Measurements from ENCODE around the gene DHDDS.

The DHDDS gene

DNA sequence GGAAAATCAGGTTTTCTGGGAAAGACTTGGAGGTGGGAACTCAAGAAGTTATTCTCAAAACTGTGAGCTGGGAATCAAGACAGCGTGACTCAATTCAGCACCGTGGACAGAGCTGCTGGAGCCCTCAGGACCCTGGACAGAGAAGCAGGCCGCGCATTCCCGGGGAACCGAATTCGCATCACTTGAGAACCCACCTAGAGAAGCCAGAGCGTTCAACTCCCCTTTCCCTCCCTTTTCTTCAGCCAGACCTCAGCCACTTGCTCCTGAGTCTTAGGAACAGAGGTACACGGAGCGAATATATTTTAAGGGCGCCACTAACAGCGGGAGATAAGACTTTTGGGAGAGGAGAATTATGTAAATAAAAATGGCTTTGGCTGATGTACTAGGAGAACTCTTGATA lies 23.5 kb upstream of the DHDDS start:
- peaks cover 0 to 14% (median 13%) of the 10 kb centered on the region in 4 experiments for H3K4me1 ChIP-seq (ENCODE audit: control extremely low read depth in 1 of 4, control insufficient read depth in 4 of 4, insufficient read depth in 4 of 4, low read length in 3 of 4)
- no peaks in the 10 kb centered on the region for H3K36me3 ChIP-seq (ENCODE audit: control insufficient read depth in 4 of 4, insufficient read depth in 4 of 4, low read length in 3 of 4)
- no peaks in the 10 kb centered on the region for H3K9me3 ChIP-seq (ENCODE audit: control extremely low read depth in 1 of 5, control insufficient read depth in 4 of 5, insufficient read depth in 2 of 5, low read depth in 1 of 5, low read length in 4 of 5)
- DNase-seq, result peak; percentile 64 to 84 (median 78)
- ChIA-PET CTCF (interaction anchor here (1.6 to 4.6 kb wide), 2 partner anchors 8 to 11 kb away, joined by 4 to 29 read pairs; no protein-coding TSS in a partner anchor), POLR2A (interaction anchor here (0.6 kb wide), 1 partner anchor 399 kb away, joined by 3 read pairs; no protein-coding TSS in a partner anchor)
- 1% methylated on average over 12 of the region's 12 CpGs for WGBS (ENCODE audit: insufficient coverage)
- peaks cover 3 to 67% (median 36%) of the 10 kb centered on the region in 5 experiments for H3K27me3 ChIP-seq (replicated peaks in 2 of 5; ENCODE audit: control insufficient read depth in 4 of 5, insufficient read depth in 5 of 5, low read length in 4 of 5)
- H3K27ac ChIP-seq (ENCODE audit: insufficient read depth in 1 of 2, low read depth in 1 of 2, low read length in 2 of 2, poor library complexity in 1 of 2, severe bottlenecking in 2 of 2), result no peak overlapping the region
- H3K4me3 ChIP-seq (ENCODE audit: control insufficient read depth in 1 of 7, extremely low read depth in 1 of 7, insufficient read depth in 4 of 7, low read depth in 2 of 7, low read length in 6 of 7), result no peak overlapping the region

DNA sequence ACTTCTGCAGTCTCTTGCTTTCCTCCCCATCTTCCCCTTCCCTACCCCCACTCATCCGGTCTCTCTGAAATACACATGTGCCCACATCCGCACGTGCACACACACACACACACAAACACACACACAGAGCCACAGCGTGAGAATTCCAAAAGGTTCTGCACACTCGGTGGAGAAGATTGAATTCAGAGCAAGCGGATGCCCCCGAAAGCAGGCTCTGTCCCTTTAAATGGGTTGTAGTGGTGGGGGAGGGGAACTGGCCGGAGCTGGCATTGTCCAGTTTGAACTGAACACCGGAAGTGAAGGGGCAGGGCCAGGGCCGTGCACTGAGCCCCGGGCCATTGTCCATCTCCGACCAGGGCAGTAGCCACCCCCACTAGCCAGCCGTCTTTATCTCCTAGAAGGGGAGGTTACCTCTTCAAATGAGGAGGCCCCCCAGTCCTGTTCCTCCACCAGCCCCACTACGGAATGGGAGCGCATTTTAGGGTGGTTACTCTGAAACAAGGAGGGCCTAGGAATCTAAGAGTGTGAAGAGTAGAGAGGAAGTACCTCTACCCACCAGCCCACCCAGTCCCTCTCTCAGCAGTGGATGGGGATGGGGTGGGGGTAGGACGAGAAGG lies 22.8 kb upstream of the DHDDS start:
- Histone ChIP-seq H3K27me3 (replicated peaks in 2 of 5; ENCODE audit: control insufficient read depth in 4 of 5, insufficient read depth in 5 of 5, low read length in 4 of 5) (peaks cover 3 to 66% (median 37%) of the 10 kb centered on the region in 5 experiments), H3K9me3 (ENCODE audit: control extremely low read depth in 1 of 5, control insufficient read depth in 4 of 5, insufficient read depth in 2 of 5, low read depth in 1 of 5, low read length in 4 of 5) (no peaks in the 10 kb centered on the region), H3K4me1 (ENCODE audit: control extremely low read depth in 1 of 4, control insufficient read depth in 4 of 4, insufficient read depth in 4 of 4, low read length in 3 of 4) (peaks cover 0 to 14% (median 13%) of the 10 kb centered on the region in 4 experiments), H3K36me3 (ENCODE audit: control insufficient read depth in 4 of 4, insufficient read depth in 4 of 4, low read length in 3 of 4) (no peaks in the 10 kb centered on the region), H3K27ac (ENCODE audit: insufficient read depth in 1 of 2, low read depth in 1 of 2, low read length in 2 of 2, poor library complexity in 1 of 2, severe bottlenecking in 2 of 2) (no peak overlapping the region), H3K4me3 (ENCODE audit: control insufficient read depth in 1 of 7, extremely low read depth in 1 of 7, insufficient read depth in 4 of 7, low read depth in 2 of 7, low read length in 6 of 7) (no peak overlapping the region)
- no peak for DNase-seq
- CTCF ChIA-PET, result interaction anchor here (1.6 kb wide), 1 partner anchor 10 kb away, joined by 4 read pairs; no protein-coding TSS in a partner anchor
- WGBS (ENCODE audit: insufficient coverage), result 0% methylated on average over 10 of the region's 16 CpGs
- POLR2A ChIA-PET, result no interaction called here

- DNase-seq, result no peak
- peaks cover 5 to 75% (median 38%) of the 10 kb centered on the region in 5 experiments for H3K27me3 ChIP-seq (replicated peaks in 2 of 5; ENCODE audit: control insufficient read depth in 4 of 5, insufficient read depth in 5 of 5, low read length in 4 of 5)
- 5% methylated on average over 64 of the region's 70 CpGs for WGBS (ENCODE audit: insufficient coverage)
- H3K4me1 ChIP-seq (ENCODE audit: control extremely low read depth in 1 of 4, control insufficient read depth in 4 of 4, insufficient read depth in 4 of 4, low read length in 3 of 4), result peaks cover 0 to 14% (median 13%) of the 10 kb centered on the region in 4 experiments
- CTCF ChIA-PET, result no interaction called here
- H3K36me3 ChIP-seq (ENCODE audit: control insufficient read depth in 4 of 4, insufficient read depth in 4 of 4, low read length in 3 of 4), result no peaks in the 10 kb centered on the region
- no peak within 1 kb of the TSS for H3K27ac ChIP-seq (ENCODE audit: insufficient read depth in 1 of 2, low read depth in 1 of 2, low read length in 2 of 2, poor library complexity in 1 of 2, severe bottlenecking in 2 of 2)
- H3K9me3 ChIP-seq (ENCODE audit: control extremely low read depth in 1 of 5, control insufficient read depth in 4 of 5, insufficient read depth in 2 of 5, low read depth in 1 of 5, low read length in 4 of 5), result no peaks in the 10 kb centered on the region
- POLR2A ChIA-PET, result interaction anchor here (0.6 kb wide), 1 partner anchor 106 kb away, joined by 5 read pairs; no protein-coding TSS in a partner anchor
- no peak within 1 kb of the TSS for H3K4me3 ChIP-seq (ENCODE audit: control insufficient read depth in 1 of 7, extremely low read depth in 1 of 7, insufficient read depth in 4 of 7, low read depth in 2 of 7, low read length in 6 of 7)
Measured at GRCh38 chr1:26410706-26411623, 21.2 kb upstream of the DHDDS start, which contains the start of gene LIN28A. Gene LIN28A (plus strand): TSS chr1:26410817. CDS start chr1:26410892, 75 bp downstream.

DNA sequence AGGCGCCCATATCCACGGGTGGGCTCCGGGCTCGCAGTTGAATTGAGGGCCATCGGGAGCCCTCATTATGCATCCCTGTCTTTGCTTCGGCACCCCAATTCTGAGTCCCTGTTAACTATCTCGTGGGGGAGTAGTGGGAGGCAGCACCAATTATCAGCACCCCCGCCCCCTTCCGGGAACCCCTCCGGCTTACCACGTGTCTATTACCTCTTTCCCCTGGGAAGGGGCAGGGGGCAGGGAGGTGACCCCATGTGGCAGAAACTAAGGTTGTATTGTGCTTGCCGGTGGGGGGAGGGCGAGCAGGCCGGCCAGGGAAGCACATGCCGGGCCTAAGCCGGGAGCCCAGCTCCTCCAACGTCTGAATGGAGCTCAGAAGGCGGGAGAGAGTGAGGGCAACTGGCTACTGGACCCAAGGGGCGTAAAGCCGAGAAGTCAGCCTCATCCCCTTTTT lies 20.5 kb upstream of the DHDDS start:
- CTCF ChIA-PET, result no interaction called here
- H3K27me3 ChIP-seq (replicated peaks in 2 of 5; ENCODE audit: control insufficient read depth in 4 of 5, insufficient read depth in 5 of 5, low read length in 4 of 5), result peaks cover 8 to 79% (median 38%) of the 10 kb centered on the region in 5 experiments
- POLR2A ChIA-PET, result no interaction called here

DNA sequence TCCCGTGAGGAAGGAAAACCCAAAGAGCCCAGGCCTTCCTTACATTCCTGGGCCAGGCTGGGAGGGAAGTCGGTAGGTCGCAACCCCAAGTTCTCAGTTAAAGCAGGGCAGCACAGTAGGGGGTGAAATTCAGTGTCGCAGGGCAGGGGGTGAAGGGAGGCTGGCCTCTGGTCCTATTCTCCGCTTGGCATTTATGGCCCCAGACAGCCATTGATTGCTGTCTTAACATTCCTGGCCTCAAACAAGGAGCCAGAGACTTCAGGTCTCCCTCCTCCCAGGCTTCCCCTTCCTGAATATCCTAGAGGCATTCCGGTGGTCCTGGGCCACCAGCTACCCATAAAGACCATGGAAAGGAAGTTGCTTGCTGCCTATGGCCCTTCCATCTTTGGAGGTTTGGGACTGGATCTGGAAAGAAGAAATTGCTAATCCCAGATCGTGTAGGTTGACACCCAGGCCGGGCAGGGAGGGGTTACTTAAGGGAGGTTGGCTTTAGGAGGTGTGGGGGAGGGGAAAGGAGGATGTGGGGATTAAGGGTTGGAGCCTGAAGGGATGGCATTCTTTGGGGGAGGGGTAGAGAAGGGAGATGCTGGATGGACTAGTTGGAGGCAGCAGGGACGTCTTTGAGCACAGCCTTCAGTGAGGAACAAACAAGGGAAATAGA lies 19.8 kb upstream of the DHDDS start:
- no peaks in the 10 kb centered on the region for H3K36me3 ChIP-seq (ENCODE audit: control insufficient read depth in 4 of 4, insufficient read depth in 4 of 4, low read length in 3 of 4)
- ChIA-PET POLR2A (no interaction called here), CTCF (no interaction called here)
- H3K4me3 ChIP-seq (ENCODE audit: control insufficient read depth in 1 of 7, extremely low read depth in 1 of 7, insufficient read depth in 4 of 7, low read depth in 2 of 7, low read length in 6 of 7), result no peak overlapping the region
- no peaks in the 10 kb centered on the region for H3K9me3 ChIP-seq (ENCODE audit: control extremely low read depth in 1 of 5, control insufficient read depth in 4 of 5, insufficient read depth in 2 of 5, low read depth in 1 of 5, low read length in 4 of 5)
- no peak for DNase-seq
- peaks cover 8 to 79% (median 38%) of the 10 kb centered on the region in 5 experiments for H3K27me3 ChIP-seq (replicated peaks in 2 of 5; ENCODE audit: control insufficient read depth in 4 of 5, insufficient read depth in 5 of 5, low read length in 4 of 5)
- peaks cover 0 to 14% (median 13%) of the 10 kb centered on the region in 4 experiments for H3K4me1 ChIP-seq (ENCODE audit: control extremely low read depth in 1 of 4, control insufficient read depth in 4 of 4, insufficient read depth in 4 of 4, low read length in 3 of 4)
- WGBS (ENCODE audit: insufficient coverage), result 35% methylated on average over 9 of the region's 9 CpGs
- no peak overlapping the region for H3K27ac ChIP-seq (ENCODE audit: insufficient read depth in 1 of 2, low read depth in 1 of 2, low read length in 2 of 2, poor library complexity in 1 of 2, severe bottlenecking in 2 of 2)

More for the DNA sequence above, 20.5 kb upstream of the DHDDS start:
- H3K9me3 ChIP-seq (ENCODE audit: control extremely low read depth in 1 of 5, control insufficient read depth in 4 of 5, insufficient read depth in 2 of 5, low read depth in 1 of 5, low read length in 4 of 5), result no peaks in the 10 kb centered on the region
- no peak for DNase-seq
- no peaks in the 10 kb centered on the region for H3K36me3 ChIP-seq (ENCODE audit: control insufficient read depth in 4 of 4, insufficient read depth in 4 of 4, low read length in 3 of 4)
- no peak overlapping the region for H3K4me3 ChIP-seq (ENCODE audit: control insufficient read depth in 1 of 7, extremely low read depth in 1 of 7, insufficient read depth in 4 of 7, low read depth in 2 of 7, low read length in 6 of 7)
- H3K4me1 ChIP-seq (ENCODE audit: control extremely low read depth in 1 of 4, control insufficient read depth in 4 of 4, insufficient read depth in 4 of 4, low read length in 3 of 4), result peaks cover 0 to 14% (median 13%) of the 10 kb centered on the region in 4 experiments
- H3K27ac ChIP-seq (ENCODE audit: insufficient read depth in 1 of 2, low read depth in 1 of 2, low read length in 2 of 2, poor library complexity in 1 of 2, severe bottlenecking in 2 of 2), result no peak overlapping the region
- 21% methylated on average over 14 of the region's 20 CpGs for WGBS (ENCODE audit: insufficient coverage)

- Histone ChIP-seq H3K36me3 (ENCODE audit: control insufficient read depth in 4 of 4, insufficient read depth in 4 of 4, low read length in 3 of 4) (no peaks in the 10 kb centered on the region), H3K4me3 (ENCODE audit: control insufficient read depth in 1 of 7, extremely low read depth in 1 of 7, insufficient read depth in 4 of 7, low read depth in 2 of 7, low read length in 6 of 7) (no peak overlapping the region), H3K27ac (ENCODE audit: insufficient read depth in 1 of 2, low read depth in 1 of 2, low read length in 2 of 2, poor library complexity in 1 of 2, severe bottlenecking in 2 of 2) (no peak overlapping the region), H3K4me1 (ENCODE audit: control extremely low read depth in 1 of 4, control insufficient read depth in 4 of 4, insufficient read depth in 4 of 4, low read length in 3 of 4) (peaks cover 0 to 14% (median 13%) of the 10 kb centered on the region in 4 experiments), H3K9me3 (ENCODE audit: control extremely low read depth in 1 of 5, control insufficient read depth in 4 of 5, insufficient read depth in 2 of 5, low read depth in 1 of 5, low read length in 4 of 5) (no peaks in the 10 kb centered on the region), H3K27me3 (replicated peaks in 2 of 5; ENCODE audit: control insufficient read depth in 4 of 5, insufficient read depth in 5 of 5, low read length in 4 of 5) (peaks cover 8 to 79% (median 38%) of the 10 kb centered on the region in 5 experiments)
- WGBS (ENCODE audit: insufficient coverage), result no CpG with 5 or more reads among the region's 1 CpG
- ChIA-PET CTCF (interaction anchor here (0.7 kb wide), 1 partner anchor 19 kb away, joined by 3 read pairs; the partner anchor contains the start of gene DHDDS), POLR2A (no interaction called here)
- DNase-seq, result no peak
Measured at GRCh38 chr1:26413031-26413430, 19.1 kb upstream of the DHDDS start.

All from common myeloid progenitor, CD34-positive (primary cell).